Right hindlimb (tissue), 1 donor: ENCODE measurements around the gene TPGS1.
"Not testable (repeated sequence)": the region's sequence is repeated elsewhere in the genome, so short reads cannot be mapped to it uniquely, and the experiment has no call there.

Experiments
- DNase-seq: peaks from one replicate; pipeline ENCODE4 v3.0.0-alpha.2; 2018

TPGS1 gene

DNA sequence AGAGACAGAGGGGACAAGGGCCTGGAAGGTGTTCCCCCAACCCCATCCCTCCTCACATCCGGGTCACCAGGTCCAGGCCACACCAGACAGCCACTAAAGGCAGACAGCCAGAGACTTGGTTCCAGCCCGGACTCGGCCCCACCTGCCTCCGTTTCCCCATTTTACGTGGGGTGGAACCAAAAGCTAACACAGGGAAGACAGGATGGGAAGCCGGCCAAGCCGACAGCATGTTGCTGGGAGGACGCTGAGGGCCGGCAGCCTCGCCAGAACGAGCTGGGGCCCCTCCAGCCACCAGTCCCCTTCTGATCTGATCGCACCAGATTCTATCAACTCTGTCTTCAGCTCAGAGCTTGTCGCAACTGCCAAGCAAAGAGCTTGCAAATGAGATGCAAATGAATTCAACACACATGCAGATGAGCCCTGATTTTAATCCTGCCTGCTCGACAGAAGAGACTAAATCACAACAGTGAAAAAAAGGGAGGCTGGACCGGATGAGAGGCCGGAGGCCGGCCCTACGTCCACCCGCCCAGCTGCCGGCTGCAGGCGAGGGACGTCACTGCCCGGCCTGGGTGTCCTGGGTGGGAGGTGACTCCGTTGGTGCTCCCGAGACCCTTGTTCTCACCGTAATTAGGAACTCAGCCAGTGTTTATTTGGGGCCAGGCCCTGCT is 28.9 kb upstream of the TPGS1 start:
- DNase-seq = peak; percentile 26

DNA sequence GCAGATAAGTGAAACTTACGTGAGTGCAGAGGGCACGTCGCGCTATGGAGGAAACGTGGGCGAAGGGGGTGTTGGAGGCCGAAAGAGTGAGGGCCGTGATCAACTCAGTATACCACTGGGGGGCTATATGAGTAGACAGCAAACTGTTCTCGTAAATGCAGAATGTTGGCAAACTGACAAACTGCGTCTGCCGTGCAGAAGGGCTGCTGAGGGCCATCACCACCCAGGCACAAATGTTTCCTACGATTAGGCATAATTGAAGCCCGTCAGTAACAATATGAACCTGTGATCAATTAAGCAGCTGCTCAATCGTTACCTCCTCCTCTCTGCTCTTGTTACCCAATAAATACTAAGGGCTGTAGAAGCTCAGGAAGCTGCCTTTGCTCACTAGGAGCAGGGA is 28.3 kb upstream of the TPGS1 start:
- no peak for DNase-seq

GRCh38 chr19:480016-480855 is 27.1 kb upstream of the TPGS1 start:
- DNase-seq = peak; percentile 78

- not testable (repeated sequence) for DNase-seq
Measured at GRCh38 chr19:481100-481499, 26.2 kb upstream of the TPGS1 start.

DNA sequence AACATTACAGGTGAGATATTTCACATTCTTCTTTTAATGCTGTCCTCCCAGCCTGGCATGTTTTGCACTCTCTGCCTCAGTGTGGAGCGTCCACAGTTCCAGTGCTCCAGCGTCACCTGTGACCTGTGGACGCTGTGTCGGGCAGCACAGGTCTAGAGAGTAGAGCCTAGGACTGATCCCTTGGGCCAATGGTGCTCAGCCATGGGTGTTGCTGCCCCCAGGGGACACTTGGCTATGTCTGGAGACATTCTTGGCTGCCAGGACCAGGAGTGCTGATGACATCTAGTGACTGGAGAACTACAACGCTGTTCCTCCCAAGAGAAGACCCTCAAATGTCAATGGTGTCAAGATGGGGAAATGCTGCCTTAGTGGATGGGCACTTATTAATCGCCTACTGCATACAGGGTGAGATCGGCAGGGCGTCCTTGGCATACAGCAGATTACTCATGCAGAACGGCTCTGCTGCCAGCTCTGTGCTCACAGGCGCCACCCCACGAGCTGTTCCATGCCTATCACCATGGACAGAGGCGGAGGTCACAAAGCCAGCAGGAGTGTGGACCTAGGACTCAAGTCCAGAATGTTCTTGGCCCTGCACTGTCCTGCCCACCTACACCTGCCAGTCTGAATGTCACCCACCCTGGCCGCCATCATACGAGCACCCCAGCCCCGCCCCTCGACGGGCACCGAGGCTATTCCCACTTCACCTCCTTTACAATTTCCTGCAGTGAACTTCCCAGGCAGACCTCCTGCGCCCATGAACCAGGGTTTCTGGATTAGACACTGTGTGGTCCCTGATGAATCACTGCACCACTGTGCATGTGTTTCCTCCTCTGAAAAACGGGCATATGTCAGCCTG is 24.9 kb upstream of the TPGS1 start:
- DNase-seq = no peak

- DNase-seq = no peak
Measured at GRCh38 chr19:483332-484072, 23.8 kb upstream of the TPGS1 start.

- no peak for DNase-seq
Measured at GRCh38 chr19:484494-484893, 22.8 kb upstream of the TPGS1 start.

DNA sequence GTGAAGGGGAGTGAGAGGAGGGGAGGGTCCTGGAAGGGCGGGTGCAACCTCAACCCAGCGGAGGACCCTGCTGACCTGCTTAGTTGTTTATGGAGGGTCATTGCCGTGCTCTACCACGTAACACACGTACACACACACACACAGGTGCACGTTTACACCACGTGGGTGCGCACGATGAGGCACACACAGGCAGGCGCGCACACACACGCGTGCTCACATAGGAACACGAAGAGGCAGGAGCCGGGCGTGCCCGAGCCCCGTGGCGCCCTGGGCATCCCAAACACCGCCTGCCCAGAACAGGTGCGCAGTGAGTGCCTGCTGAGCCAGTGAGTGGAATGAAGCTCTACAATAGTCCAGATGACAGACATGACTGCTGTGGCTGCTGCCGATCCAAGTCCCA is 22.2 kb upstream of the TPGS1 start:
- peak; percentile 21 for DNase-seq

DNA sequence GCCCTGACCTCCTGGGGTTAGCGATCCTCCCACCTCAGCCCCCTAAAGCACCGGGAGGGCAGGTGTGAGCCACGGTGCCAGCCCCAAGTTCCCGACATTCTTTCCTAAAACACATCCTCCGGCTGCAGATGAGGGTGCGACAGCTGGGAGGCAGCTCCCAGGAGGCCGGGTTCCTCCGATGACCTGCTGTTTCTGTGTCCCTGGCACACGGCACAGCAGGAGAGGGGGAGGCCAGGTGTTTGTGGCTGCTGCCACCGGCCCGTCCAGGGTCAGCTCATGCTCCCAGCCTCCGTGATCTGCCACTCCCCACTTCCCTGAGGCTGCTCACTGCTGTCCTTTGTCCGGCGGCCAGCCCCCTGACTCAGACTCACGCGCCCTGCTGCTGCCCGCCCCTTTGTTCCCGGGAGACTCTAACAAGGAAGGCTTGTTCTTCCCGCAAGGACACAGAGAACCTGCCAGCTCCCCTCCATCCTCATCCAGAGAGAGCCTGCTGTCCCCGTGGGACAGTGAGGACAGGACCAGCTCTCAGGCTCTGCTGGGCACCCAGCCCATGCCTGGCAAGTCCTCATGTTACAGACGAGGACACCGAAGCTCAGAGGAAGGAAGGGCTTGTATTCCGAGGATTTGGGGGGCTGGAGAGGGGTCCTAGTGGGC is 21.6 kb upstream of the TPGS1 start:
- peak; percentile 31 for DNase-seq

GRCh38 chr19:488505-489417 is 18.5 kb upstream of the TPGS1 start:
- DNase-seq = peak; percentile 97

- DNase-seq = peak; percentile 47
Measured at GRCh38 chr19:489418-490196, 17.7 kb upstream of the TPGS1 start.

DNA sequence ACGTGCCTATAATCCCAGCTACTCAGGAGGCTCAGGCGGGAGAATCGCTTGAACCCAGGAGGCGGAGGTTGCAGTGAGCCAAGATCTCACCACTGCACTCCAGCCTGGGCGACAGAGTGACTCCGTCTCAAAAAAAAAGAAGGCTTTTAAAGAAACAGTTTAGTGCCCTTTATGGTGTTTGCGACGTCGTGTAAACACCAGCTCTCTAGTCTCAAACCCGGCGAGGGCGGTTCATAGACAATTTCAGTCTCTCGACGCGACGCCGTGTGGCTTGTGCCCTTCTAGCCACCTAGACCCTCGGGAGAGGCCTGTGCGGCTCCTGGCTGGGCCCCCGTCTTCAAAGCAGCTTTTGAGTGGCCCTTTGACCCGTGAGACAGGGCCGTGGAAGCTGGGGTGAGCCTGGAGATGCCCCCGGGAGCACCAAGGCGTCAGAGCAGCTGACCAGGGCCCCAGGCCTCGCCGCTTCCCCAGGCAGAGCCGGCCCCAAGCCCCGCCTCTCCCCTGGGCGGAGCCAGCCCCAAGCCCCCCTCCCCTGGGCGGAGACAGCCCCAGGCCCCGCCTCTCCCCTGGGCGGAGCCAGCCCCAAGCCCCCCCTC is 16.1 kb upstream of the TPGS1 start:
- peak; percentile 30 for DNase-seq

DNA sequence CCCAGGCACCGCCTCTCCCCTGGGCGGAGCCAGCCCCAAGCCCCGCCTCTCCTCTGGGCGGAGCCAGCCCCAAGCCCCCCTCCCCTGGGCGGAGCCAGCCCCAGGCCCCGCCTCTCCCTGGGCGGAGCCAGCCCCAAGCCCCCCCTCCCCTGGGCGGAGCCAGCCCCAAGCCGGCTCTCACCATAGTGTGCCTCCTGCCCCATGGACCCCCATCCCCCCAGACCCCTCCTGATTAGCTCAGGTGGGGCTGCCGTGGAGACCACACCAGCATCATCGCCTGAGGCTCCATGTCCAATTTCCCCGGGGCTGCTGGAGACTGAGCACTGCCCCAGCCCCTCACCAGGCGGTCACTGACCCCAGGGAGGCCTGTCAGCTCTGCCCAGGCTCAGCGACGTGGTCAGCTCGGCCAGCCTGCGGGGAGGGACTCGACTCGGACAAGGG is 15.2 kb upstream of the TPGS1 start:
- DNase-seq = peak; percentile 27

- peak; percentile 21 for DNase-seq
Measured at GRCh38 chr19:493391-494170, 13.7 kb upstream of the TPGS1 start.

DNA sequence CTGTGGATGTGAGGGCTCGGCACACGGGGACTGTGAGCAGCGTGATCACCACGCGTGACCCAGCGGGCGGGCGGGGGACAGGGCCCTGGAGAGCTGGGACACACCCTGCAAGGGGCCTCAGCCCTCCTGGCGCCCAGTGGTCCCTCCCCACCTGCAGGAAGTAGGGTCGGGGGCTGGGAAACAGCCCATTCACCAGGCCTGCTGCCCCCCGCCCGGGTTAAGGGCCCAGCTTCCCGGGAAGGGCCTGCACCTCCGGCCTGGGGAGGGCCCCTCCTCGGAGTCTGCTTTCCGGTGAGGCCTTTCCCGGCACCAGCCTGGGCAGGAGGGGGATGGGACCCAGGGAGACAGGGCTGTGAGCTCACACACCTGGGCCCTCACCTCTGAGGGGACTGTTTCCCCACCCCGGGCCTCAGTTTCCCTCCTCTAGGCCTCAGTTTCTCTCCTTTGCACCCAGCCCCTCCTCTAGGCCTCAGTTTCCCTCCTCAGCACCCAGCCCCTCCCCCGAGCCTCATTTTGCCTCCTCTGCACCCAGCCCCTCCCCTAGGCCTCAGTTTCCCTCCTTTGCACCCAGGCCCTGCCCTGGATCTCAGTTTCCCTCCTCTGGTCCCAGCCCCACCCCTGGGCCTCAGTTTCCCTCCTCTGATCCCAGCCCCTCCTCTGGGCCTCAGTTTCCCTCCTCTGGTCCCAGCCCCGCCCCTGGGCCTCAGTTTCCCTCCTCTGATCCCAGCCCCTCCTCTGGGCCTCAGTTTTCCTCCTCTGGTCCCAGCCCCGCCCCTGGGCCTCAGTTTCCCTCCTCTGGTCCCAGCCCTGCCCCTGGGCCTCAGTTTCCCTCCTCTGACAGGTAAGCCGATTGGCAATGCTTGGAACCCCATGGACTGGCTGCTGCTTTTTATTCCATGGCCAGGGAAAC is 12.9 kb upstream of the TPGS1 start:
- DNase-seq = peak; percentile 44

GRCh38 chr19:495081-495401 is 12.3 kb upstream of the TPGS1 start:
- DNase-seq = no peak

DNA sequence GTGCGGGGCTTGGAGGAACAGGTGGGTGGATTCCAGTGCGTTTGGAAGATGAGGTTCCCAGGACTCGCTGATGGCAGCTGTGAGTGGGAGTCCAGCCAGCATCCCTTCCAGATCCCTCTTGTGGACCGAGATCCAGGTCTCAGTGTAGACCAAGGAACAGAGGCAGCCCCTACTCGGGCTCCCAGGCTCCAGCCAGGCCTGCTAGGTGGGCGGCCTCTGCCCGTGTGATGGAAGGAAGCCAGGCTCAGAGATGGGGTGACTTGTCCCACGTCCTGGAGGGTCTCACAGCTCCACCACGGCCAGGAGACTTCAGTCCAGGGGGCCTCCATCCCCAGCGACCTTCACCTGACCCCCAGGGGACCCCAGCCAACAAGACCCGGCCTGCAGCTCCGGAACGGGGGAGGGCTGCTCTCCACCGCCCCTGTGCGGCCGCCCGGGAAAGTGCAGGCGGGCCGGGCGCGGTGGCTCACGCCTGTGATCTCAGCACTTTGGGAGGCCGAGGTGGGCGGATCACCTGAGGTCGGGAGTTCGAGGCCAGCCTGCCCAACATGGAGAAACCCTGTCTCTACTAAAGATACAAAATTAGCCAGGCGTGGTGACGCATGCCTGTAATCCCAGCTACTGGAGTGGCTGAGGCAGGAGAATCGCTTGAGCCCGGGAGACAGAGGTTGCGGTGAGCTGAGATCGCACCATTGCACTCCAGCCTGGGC is 11.7 kb upstream of the TPGS1 start:
- peak; percentile 67 for DNase-seq
